HL-60 (cell line): ENCODE measurements around the gene EOGT.

Experiments used
- CTCF ChIP-seq: IDR thresholded peaks from one replicate; pipeline ENCODE4 v1.5.1; 2011; ENCODE audit warnings: low read length, control low read depth, inconsistent platforms; ENCODE audit not compliant: insufficient read depth
- POLR2AphosphoS5 ChIP-seq: IDR thresholded peaks from 2 replicates; pipeline ENCODE4 v1.6.1; 2012; ENCODE audit warnings: low read depth
- REST ChIP-seq: IDR thresholded peaks from 2 replicates; pipeline ENCODE4 v1.6.1; 2012; ENCODE audit warnings: low read depth; ENCODE audit not compliant: insufficient replicate concordance
- SPI1 ChIP-seq: IDR thresholded peaks from 2 replicates; pipeline ENCODE4 v1.6.1; 2012; ENCODE audit warnings: low read depth, mild to moderate bottlenecking, borderline replicate concordance

DNA sequence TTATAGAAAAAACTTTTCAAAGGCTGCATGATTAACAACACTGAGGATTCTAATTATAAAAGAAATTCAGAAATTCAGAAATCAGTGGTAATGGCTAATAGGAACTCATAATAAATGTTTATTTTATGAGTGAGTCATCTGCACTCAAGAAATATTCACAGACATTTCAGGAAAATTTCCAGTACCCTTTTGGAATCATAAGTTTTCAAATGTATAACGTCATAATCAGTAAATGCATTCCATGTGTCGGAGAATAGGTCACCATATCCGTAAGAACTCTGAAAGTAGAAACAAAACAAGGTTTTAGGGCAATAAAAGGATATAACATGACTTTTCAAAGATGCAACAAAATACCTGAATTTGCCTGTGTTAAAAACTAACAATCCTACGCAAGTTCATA, 24.7 kb downstream of the EOGT start:
- no peak for TF ChIP-seq CTCF
- no peak for TF ChIP-seq POLR2AphosphoS5
- no peak for TF ChIP-seq REST
- no peak for TF ChIP-seq SPI1
